ENCODE data around the gene HNRNPF. TPM values are rescaled to one million over a fixed set of nuclear protein-coding genes. Genes with fewer than 3 reads are reported as not detected.
A peak's percentile ranks its signal among the peaks of the same experiment; 100 is the strongest.

The HNRNPF gene
- total RNA-seq, 2 experiments from 2014 or later, result 280 to 340 TPM

DNA sequence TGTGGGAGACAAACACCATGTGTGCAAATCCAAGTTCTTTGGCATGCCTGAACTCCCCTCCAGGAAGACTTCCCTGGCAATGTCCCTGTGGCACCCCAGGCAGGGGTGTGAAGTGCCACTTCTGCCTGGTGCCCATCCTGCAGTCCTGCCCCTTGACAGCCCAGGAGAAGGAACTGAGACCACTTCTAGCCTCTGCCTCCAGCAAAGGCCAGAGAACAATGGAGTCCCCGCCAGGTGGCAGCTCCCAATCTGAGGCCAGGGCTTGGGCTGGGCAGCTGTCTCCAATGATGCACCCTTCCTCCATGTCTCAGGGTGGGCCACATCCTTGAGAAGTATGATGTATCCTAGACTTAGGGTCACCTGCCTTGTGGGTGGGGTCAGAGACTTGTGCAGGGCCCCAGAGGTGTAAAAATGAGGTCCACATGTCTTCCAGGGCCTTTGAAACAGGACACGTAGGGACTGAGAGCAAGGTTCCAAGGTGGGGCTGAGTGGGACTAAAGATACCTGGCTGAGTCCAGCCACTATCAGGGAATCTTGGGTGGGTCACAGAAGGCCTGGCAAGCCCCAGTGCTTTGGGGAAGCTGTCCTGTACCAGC is 32.1 kb downstream of the HNRNPF start:
- POLR2A ChIA-PET, result no interaction called here
- no peaks in the 10 kb centered on the region for H3K79me2 ChIP-seq (ENCODE audit: insufficient read depth, low read depth, low read length)
- no peak overlapping the region for H2AFZ ChIP-seq (ENCODE audit: low read length)
- DNase-seq (ENCODE audit: low spot score), result peak; percentile 36
- no peak overlapping the region for H3K27ac ChIP-seq (ENCODE audit: low read depth, low read length, poor library complexity, severe bottlenecking)
- H3K9me2 ChIP-seq (ENCODE audit: insufficient read depth, low read length), result no peaks in the 10 kb centered on the region
- intact Hi-C loops (cut with micrococcal nuclease; ENCODE audit: unreplicated experiment), result no loop called here
- H3K36me3 ChIP-seq (ENCODE audit: insufficient read depth, low read length), result no peaks in the 10 kb centered on the region
- H3K4me2 ChIP-seq (ENCODE audit: low read length), result no peak overlapping the region
- no peak for TF ChIP-seq EZH2phosphoT487 (IDR thresholded peaks at IDR 0.05; ENCODE audit: borderline replicate concordance, low read depth, low read length)
- TF ChIP-seq, protein P1, sequence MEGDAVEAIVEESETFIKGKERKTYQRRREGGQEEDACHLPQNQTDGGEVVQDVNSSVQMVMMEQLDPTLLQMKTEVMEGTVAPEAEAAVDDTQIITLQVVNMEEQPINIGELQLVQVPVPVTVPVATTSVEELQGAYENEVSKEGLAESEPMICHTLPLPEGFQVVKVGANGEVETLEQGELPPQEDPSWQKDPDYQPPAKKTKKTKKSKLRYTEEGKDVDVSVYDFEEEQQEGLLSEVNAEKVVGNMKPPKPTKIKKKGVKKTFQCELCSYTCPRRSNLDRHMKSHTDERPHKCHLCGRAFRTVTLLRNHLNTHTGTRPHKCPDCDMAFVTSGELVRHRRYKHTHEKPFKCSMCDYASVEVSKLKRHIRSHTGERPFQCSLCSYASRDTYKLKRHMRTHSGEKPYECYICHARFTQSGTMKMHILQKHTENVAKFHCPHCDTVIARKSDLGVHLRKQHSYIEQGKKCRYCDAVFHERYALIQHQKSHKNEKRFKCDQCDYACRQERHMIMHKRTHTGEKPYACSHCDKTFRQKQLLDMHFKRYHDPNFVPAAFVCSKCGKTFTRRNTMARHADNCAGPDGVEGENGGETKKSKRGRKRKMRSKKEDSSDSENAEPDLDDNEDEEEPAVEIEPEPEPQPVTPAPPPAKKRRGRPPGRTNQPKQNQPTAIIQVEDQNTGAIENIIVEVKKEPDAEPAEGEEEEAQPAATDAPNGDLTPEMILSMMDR (conservative IDR thresholded peaks at IDR 0.05; ENCODE audit: low read length), result peak; percentile 35; the same call in 1 of the 2 replicates
- no peak overlapping the region for H3K4me3 ChIP-seq (ENCODE audit: low read depth, low read length, poor library complexity, severe bottlenecking)
- no peaks in the 10 kb centered on the region for H3K9me3 ChIP-seq (ENCODE audit: low read length)
- CTCF ChIA-PET (ENCODE audit: unreplicated experiment), result no interaction called here
- H3K4me1 ChIP-seq (ENCODE audit: insufficient read depth, low read length, poor library complexity, severe bottlenecking), result no peaks in the 10 kb centered on the region
- BruUV-seq (replicated peaks), result no TSS peak
- no peaks in the 10 kb centered on the region for H4K20me1 ChIP-seq (ENCODE audit: insufficient read depth, low read length)

DNA sequence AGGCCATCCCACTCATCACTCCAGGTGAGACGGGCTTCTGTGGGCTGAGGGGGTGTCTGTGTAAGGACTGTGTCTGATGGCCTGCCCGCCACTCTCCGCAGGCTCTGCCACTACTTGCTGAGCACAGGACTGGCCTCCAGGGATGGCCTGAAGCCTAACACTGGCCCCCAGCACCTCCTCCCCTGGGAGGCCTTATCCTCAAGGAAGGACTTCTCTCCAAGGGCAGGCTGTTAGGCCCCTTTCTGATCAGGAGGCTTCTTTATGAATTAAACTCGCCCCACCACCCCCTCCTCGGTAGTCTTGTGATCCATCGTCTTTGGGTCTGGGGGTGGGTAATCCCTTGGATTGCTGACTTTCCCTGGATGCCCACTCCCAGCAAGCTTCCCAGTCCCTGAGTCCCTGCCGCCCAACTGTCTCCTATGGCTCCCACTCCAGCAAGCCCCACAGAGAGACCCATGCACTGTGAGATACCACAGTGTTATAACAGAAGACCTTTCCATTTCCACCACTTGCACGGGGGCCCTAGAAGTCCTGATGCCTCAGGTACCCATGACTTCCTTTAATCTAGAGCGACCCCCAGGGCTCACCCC is 32.8 kb downstream of the HNRNPF start:
- H3K79me2 ChIP-seq (ENCODE audit: insufficient read depth, low read depth, low read length), result no peaks in the 10 kb centered on the region
- intact Hi-C loops (cut with micrococcal nuclease; ENCODE audit: unreplicated experiment), result no loop called here
- no peaks in the 10 kb centered on the region for H3K9me3 ChIP-seq (ENCODE audit: low read length)
- no peak for DNase-seq (ENCODE audit: low spot score)
- H2AFZ ChIP-seq (ENCODE audit: low read length), result no peak overlapping the region
- ChIA-PET CTCF (ENCODE audit: unreplicated experiment) (no interaction called here), POLR2A (interaction anchor here (0.7 kb wide), 1 partner anchor 146 kb away, joined by 3 read pairs; no protein-coding TSS in a partner anchor)
- BruUV-seq (replicated peaks), result no TSS peak
- no peaks in the 10 kb centered on the region for H3K9me2 ChIP-seq (ENCODE audit: insufficient read depth, low read length)
- no peak overlapping the region for H3K4me2 ChIP-seq (ENCODE audit: low read length)
- H3K27ac ChIP-seq (ENCODE audit: low read depth, low read length, poor library complexity, severe bottlenecking), result no peak overlapping the region
- no peaks in the 10 kb centered on the region for H3K36me3 ChIP-seq (ENCODE audit: insufficient read depth, low read length)
- H4K20me1 ChIP-seq (ENCODE audit: insufficient read depth, low read length), result no peaks in the 10 kb centered on the region
- no peak overlapping the region for H3K4me3 ChIP-seq (ENCODE audit: low read depth, low read length, poor library complexity, severe bottlenecking)
- no peak for TF ChIP-seq EZH2phosphoT487 (IDR thresholded peaks at IDR 0.05; ENCODE audit: borderline replicate concordance, low read depth, low read length)
- TF ChIP-seq, protein P1 (conservative IDR thresholded peaks at IDR 0.05; ENCODE audit: low read length), result no peak
- H3K4me1 ChIP-seq (ENCODE audit: insufficient read depth, low read length, poor library complexity, severe bottlenecking), result no peaks in the 10 kb centered on the region

DNA sequence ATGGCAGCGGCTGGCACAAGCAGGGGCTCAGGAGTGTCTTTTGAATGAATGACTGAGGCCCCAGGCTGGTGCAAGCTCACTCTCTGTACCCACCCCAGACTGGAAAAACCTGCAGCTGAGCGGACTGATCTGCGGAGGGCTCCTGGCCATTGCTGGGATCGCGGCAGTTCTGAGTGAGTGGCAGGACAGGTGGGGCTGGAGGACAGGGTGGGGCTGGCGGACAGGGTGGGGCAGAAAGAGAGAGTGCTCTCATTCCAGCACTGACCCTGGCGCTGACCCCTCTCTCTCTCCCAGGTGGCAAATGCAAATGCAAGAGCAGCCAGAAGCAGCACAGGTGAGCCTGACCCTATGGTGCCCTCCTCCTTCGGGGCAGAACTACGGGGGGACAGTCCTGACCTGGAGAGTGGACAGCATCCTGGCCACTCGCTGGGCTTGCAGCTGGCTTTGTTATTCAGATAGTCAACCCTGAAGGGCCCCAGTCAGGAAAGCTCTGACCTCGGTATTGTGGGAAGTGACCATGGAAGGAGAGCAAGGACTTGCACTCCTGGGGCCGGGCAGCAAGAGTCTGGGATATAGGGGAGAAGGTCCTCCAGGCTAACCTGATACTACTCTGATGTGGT is 33.5 kb downstream of the HNRNPF start:
- Histone ChIP-seq H2AFZ (ENCODE audit: low read length) (no peak overlapping the region), H3K4me3 (ENCODE audit: low read depth, low read length, poor library complexity, severe bottlenecking) (no peak overlapping the region), H3K36me3 (ENCODE audit: insufficient read depth, low read length) (no peaks in the 10 kb centered on the region), H4K20me1 (ENCODE audit: insufficient read depth, low read length) (no peaks in the 10 kb centered on the region), H3K79me2 (ENCODE audit: insufficient read depth, low read depth, low read length) (no peaks in the 10 kb centered on the region), H3K4me1 (ENCODE audit: insufficient read depth, low read length, poor library complexity, severe bottlenecking) (no peaks in the 10 kb centered on the region), H3K27ac (ENCODE audit: low read depth, low read length, poor library complexity, severe bottlenecking) (no peak overlapping the region), H3K9me3 (ENCODE audit: low read length) (no peaks in the 10 kb centered on the region), H3K4me2 (ENCODE audit: low read length) (no peak overlapping the region), H3K9me2 (ENCODE audit: insufficient read depth, low read length) (no peaks in the 10 kb centered on the region)
- no peak for DNase-seq (ENCODE audit: low spot score)
- intact Hi-C loops (cut with micrococcal nuclease; ENCODE audit: unreplicated experiment), result no loop called here
- TF ChIP-seq EZH2phosphoT487 (IDR thresholded peaks at IDR 0.05; ENCODE audit: borderline replicate concordance, low read depth, low read length), result no peak
- TF ChIP-seq, protein P1 (conservative IDR thresholded peaks at IDR 0.05; ENCODE audit: low read length), result no peak
- no TSS peak for BruUV-seq (replicated peaks)
- ChIA-PET CTCF (ENCODE audit: unreplicated experiment) (no interaction called here), POLR2A (interaction anchor here (0.6 to 1.0 kb wide), 3 partner anchors 25 to 1179 kb away, joined by 3 to 4 read pairs (median 3); no protein-coding TSS in a partner anchor)
